ENCODE data around the gene STARD13.

The STARD13 gene

DNA sequence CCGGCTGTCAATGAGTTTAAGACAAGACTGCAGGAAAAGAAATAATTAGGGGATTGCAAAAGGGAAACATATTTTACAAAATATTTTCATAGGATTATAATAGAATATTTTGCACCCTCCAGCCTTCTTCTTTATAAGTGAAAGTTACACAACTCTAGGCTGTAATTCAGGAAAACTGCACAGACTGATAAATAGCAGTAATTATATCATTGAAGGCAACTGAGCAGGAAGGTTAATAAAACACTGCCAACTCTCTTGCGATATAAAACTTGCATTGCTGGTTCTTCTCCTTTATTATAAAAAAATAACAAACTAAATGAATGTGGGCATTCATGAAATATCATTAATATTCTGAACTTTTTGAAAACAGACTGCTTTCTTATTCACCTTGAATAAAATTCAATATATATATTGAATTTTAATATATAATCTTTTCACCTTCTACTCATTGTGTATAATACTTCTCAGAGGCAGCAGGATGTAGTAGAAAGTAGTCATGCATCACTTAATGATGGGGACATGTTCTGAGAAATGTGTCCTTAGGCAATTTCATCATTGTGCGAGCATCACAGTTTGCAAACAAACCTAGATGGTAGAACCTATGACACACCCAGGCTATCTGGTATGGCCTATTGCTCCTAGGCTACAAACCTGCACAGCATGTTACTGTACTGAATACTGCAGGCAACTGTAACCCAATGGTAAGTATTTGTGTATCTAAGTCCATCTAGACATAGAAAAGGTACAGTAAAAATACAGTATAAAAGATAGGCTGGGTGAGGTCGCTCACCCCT lies 24.9 kb upstream of the STARD13 start:
- DNase-seq, result no peak

DNA sequence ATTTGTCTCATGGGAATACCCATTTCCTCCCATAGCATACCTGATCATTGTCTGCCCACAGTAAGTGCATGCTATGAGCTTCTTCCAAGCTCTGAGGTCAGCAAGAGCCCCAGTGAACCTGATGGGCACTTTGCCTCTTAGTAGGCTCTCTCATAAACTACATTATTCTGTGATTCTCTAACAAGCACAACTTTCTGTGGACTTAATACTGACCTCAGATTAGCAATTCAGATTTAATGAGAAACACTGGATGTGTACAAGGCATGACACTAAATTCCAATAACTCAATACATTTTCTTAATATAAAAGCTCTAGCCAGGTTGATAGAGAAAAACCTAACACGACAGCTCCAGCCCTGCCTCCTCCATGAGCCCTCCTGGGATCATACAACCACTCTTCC lies 23.3 kb upstream of the STARD13 start:
- no peak for DNase-seq

- no peak for DNase-seq
Measured at GRCh38 chr13:33307843-33308242, 22.3 kb upstream of the STARD13 start.

DNA sequence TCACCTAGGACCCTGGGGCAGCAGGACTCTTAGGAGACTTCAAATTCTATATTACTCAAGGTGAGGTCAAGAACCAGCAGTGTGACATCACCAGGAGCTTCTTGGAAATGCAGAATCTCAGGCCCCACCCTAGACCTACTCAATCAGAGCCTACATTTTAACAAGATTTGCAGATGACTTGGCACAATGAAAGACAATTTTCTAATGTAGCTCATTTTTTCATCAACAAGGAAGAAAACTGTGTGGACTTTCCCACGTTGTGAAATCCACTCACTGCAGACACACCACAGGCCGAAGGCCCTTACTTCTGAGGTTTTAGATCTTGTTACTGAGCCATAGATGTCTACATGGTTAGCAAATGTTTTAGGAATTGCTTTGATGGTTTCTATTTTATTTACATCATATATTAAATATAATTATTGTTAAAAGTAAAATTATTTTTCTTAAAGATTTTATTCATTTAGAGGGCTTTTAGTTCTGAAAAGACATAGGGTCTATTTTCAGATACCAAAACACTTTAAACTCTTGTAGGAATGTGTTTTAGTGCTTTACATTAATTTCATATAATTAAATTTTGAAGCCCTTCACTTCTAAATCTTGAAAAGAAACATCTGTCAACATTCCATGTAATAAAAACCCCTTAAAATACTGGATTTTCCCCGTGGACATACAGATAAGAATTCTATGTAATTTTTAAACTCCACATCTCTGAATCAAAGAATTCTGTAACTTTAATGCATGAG lies 18.5 kb upstream of the STARD13 start:
- peak; percentile 67 to 69 (median 69) for DNase-seq

DNA sequence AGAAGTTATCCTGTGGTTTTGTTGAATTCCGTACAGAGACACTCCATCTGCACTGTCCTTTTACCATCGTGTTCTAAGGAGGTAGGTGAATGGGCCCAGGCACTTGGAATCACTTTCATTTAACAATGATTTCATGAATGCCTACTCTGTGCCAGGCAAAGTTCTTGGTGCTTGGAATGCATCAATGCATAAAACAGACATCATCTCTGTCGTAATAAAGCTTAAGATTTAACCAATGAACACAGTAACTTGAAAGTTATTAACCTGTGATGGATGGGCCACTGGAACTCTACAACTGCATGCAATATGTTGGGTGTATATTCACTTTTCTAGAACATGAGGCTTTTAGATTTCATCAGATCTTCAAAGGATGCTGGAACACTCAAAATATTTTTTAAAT lies 14.1 kb upstream of the STARD13 start:
- no peak for DNase-seq

GRCh38 chr13:33296793-33297425 lies 11.4 kb upstream of the STARD13 start:
- DNase-seq, result no peak

- no peak for DNase-seq
Measured at GRCh38 chr13:33292712-33293111, 7.2 kb upstream of the STARD13 start.

DNA sequence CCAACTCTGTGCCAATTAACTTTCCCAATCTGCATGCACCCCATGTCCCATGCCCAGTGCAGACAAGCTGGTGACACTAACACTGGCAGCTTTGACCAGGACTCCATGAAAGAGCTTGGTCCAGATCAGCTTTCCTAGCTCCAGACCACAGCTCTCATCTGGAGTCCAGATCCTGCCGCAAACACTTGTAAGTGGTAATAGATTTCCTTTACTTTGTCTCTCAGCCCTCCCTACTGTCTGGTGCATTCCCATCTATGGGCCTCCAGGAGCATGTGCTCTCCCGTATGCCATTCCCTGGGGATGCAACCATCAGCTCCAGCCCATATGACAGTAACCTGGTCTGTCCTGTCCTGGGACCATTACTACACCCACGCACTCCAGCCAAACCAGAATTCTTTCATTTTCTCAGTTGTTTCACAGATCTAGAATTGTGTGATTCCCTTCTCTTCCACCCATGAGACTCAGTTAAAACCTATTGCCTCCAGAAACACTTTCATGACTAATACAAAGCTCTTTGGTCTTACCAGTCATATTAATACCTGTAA lies 4.9 kb upstream of the STARD13 start:
- DNase-seq, result no peak

- DNase-seq, result no peak
Measured at GRCh38 chr13:33289966-33290365, 4.4 kb upstream of the STARD13 start.

GRCh38 chr13:33287142-33287882 lies 1.8 kb upstream of the STARD13 start:
- no peak for DNase-seq

- no peak for DNase-seq
Measured at GRCh38 chr13:33286128-33286527, 573 bp upstream of the STARD13 start.

DNA sequence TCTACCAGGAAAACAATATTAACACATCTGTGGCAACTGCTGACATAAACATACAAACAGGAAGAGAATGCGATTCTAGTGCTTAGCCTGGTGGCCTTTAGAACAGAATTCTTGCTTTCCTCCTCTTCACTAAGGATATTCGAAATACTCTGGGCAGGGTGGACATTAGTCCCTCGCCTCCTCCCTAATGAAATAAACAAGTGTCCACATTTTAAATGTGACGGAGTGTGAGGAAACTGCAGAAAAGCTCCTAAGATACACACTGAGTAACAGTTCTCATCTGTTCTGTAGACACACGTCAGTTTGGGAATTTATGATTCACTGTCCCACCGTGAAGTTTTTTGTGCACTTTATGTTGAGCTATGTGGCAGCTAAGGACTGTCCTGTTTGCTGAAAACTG lies 639 bp downstream of the STARD13 start:
- peak; percentile 27 to 63 (median 55) for DNase-seq

DNA sequence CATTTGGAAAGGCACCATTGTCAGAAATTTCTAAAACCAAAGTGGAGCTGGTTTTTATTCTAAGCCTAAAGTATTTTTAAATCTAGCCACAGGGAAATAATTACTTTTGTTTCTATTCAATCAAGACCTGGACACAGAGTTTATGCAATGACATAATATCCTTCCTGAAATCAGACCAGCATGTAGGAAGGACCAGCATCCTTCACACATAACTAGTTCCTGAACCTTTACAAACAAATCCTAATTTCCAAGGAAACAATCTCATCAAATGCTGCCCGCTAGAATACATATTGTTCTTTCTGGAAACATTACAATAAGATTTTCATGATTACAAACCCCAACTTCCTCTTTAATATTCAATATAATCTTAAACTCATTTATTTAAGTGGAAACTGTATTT lies 1.5 kb downstream of the STARD13 start:
- DNase-seq, result peak in 1 of 3 donors; percentile 11

GRCh38 chr13:33283195-33283911 lies 2.2 kb downstream of the STARD13 start:
- DNase-seq, result no peak

GRCh38 chr13:33281951-33282595 lies 3.5 kb downstream of the STARD13 start:
- DNase-seq, result peak in 2 of 3 donors; percentile 3 to 49

DNA sequence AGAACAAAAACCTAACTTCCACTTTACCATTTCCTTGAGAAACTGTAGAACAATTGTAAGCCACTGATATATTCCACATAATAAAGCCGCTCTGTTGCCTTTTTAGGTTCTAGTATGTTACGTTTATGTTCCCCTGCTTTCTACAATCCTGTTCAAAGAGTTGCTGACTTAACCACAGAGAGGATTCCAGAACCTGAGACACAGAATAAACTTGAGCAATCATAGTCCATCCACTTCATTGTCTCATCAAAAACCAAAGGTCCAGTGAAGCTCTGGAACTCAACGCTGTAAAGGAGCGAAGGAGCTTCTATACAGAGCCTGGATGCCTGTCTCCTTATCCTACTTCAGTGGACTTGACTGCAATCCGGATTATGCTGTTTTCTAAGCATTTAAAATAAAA lies 4.6 kb downstream of the STARD13 start:
- no peak for DNase-seq

- no peak for DNase-seq
Measured at GRCh38 chr13:33280279-33280905, 5.2 kb downstream of the STARD13 start.

DNA sequence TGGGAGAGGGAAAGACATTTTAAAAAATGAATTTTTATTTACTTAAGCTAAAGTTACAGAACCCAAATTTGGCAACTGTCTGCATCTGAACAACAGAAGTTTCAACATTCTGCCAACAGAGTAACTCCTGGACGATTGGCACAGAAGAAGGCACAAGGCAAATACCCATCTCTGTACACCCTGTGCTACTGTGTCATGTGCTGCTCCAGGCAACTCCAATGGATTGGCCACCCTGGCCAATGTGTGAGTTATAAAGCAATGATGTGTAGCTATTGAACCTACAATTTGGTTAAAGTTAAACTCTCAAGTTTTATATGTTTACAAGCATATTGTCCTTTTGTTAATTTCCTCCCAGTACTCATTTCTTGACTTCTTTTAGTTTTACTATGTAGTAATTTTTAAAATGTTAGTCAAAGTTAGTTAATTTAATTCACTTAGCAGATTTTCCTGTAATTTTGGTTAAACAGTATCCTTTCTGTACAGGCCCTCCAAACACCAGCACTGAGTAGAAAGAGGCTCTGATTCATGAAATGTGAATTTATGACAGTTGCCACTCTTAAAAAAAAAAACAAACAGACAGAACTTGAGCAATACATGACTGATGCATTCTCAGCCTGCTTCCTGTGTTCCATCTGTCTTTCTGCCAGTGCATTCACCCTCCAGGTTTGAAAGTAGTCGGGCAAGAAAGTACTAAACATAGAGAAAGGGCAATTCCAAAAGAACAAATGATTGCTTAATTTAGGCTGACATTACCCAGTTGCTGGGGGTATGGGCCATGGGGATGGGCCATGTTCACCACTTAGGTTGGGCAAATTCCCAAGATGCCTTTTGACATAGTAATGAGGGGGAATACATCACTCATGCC lies 5.9 kb downstream of the STARD13 start:
- DNase-seq, result peak; percentile 4 to 58 (median 26)

DNA sequence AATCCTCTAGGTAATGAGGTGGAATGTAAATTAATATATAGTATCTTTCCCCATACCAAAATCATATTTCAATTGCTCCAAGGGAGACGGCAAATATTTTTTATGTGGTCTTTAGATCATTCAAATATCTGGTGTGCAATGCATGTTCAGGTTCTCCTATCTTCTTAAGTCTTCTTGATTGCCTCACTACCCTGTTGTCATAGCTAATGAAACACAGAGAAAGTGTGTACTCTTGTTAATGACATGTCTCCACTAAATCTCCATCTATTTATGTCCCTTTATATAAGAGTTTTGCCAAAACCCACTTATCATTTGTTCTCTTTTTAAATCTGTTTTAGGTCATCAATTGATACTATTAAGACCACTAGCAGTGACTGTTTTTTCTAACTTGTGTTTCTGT lies 6.6 kb downstream of the STARD13 start:
- no peak for DNase-seq

GRCh38 chr13:33277946-33278345 lies 7.6 kb downstream of the STARD13 start:
- DNase-seq, result no peak

All from suppressor macrophage treated with lipopolysaccharide for 1 hour (primary cell).